Heart left ventricle (tissue), 13 donors: ENCODE measurements around the gene ENAH.

Source experiments
- CTCF ChIP-seq, 12 donors: fragments of 200-600 bp; sonication (generic) in 4 of 12; IDR thresholded peaks; one replicate each; pipeline versions ENCODE4 v1.5.0 to v1.8.0; 2018 to 2022; ENCODE audit warnings: antibody characterized with exemption in 12 of 12, mild to moderate bottlenecking in 5 of 12
- POLR2A ChIP-seq, 2 donors: fragments of 450-650 bp; IDR thresholded peaks; one replicate each; pipeline ENCODE4 v1.6.1; 2017; ENCODE audit warnings: antibody characterized with exemption in 2 of 2, mild to moderate bottlenecking in 2 of 2, moderate library complexity in 2 of 2
- donor health status: ischemic (EF 13 %, LVEDD 7.1; RV severe dilation, severe dysfunction).
- donor health status: DM: no; HTN: yes; CAD: no.
- donor health status: DM: no; HTN: no; CAD: no.
- donor health status: ischemic (EF 25% LVEDD 6.9; RV normal size, moderate dysfunction).
- donor health status: ischemic (EF 25% LVEDD 5.7; RV mildly dilated, moderate dysfunction).
- donor health status: ischemic (EF 35%, LVEDD 5.7; RV mildly dilated, moderate dysfunction).
- donor health status: nonischemic (EF 11% LVEDD 7.7; RV severe dilation, severe dysfunction).
- donor health status: DM: yes; HTN: yes; CAD: no.
- donor health status: PGD.
- donor health status: ischemic (EF 29% LVEDD 5.4; RV normal size, mild dysfunction).
- donor health status: nonischemic (EF 23%, LVEDD 6.1; RV moderate dilation, normal function).

GRCh38 chr1:225593414-225593813 lies 59.5 kb downstream of the ENAH start:
- TF ChIP-seq CTCF (IDR thresholded peaks at IDR 0.05), result no peak
- no peak for TF ChIP-seq POLR2A (IDR thresholded peaks at IDR 0.05)
